LHCN-M2 (cell line): ENCODE data around the gene RRBP1. TPM values are rescaled to one million over a fixed set of nuclear protein-coding genes. Genes with fewer than 3 reads are reported as not detected.
"Not testable (repeated sequence)": the region's sequence is repeated elsewhere in the genome, so short reads cannot be mapped to it uniquely, and the experiment has no call there.

Experiments
- DNase-seq: peaks from one replicate; pipeline ENCODE4 v3.0.0-alpha.2; 2012; ENCODE audit warnings: low read depth
- total RNA-seq: library from RNA; depleted of rRNA; stranded (reverse); fragments of >200 nt; gene quantifications from 2 replicates; pipeline ENCODE4 v1.2.3, GENCODE V29; 2014

RRBP1 gene
- total RNA-seq, 1 experiment from 2014 or later: 154 TPM

- DNase-seq: no peak
Observed at GRCh38 chr20:17664025-17664633, 17.9 kb downstream of the RRBP1 start.

- DNase-seq: peak; percentile 35
Observed at GRCh38 chr20:17663486-17663885, 18.6 kb downstream of the RRBP1 start.

GRCh38 chr20:17663040-17663399, 19.0 kb downstream of the RRBP1 start:
- DNase-seq: no peak

GRCh38 chr20:17662333-17663039, 19.6 kb downstream of the RRBP1 start:
- DNase-seq: peak; percentile 99

GRCh38 chr20:17661121-17661744, 20.8 kb downstream of the RRBP1 start:
- DNase-seq: no peak

- DNase-seq: no peak
Observed at GRCh38 chr20:17660667-17661066, 21.4 kb downstream of the RRBP1 start.

- no peak for DNase-seq
Observed at GRCh38 chr20:17659801-17660200, 22.2 kb downstream of the RRBP1 start.

- DNase-seq: not testable (repeated sequence)
Observed at GRCh38 chr20:17659344-17659743, 22.7 kb downstream of the RRBP1 start.

- DNase-seq: no peak
Observed at GRCh38 chr20:17658648-17658993, 23.4 kb downstream of the RRBP1 start.

GRCh38 chr20:17657898-17658647, 24.0 kb downstream of the RRBP1 start:
- no peak for DNase-seq

GRCh38 chr20:17657079-17657825, 24.8 kb downstream of the RRBP1 start:
- no peak for DNase-seq

- DNase-seq: peak; percentile 45
Observed at GRCh38 chr20:17655865-17656479, 26.1 kb downstream of the RRBP1 start.

- DNase-seq: no peak
Observed at GRCh38 chr20:17655286-17655651, 26.8 kb downstream of the RRBP1 start.

- DNase-seq: peak; percentile 54
Observed at GRCh38 chr20:17654649-17655285, 27.3 kb downstream of the RRBP1 start.

GRCh38 chr20:17653835-17654648, 28.0 kb downstream of the RRBP1 start:
- no peak for DNase-seq

GRCh38 chr20:17652411-17652810, 29.6 kb downstream of the RRBP1 start:
- DNase-seq: no peak

GRCh38 chr20:17651760-17652388, 30.2 kb downstream of the RRBP1 start:
- no peak for DNase-seq

GRCh38 chr20:17651129-17651759, 30.8 kb downstream of the RRBP1 start:
- no peak for DNase-seq
